ENCODE results near the gene MAD1L1.

The MAD1L1 gene

DNA sequence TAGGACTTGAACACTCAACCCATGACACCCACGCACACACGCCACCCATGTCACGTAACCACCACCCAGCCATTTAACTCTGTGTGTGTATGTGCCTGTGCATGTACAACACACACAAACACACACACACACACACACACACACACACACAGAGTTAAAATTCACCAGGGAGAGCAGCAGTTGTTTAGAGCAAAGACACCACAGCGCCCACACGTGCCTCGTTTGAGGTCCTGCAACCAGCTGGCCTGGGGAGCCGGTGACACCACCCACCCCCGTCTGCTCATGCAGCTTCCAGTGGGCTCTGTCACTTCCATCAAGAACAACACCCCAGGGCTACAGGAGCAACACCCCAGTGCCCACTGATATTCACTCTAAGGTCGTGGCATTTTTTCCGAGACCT, 465.2 kb downstream of the MAD1L1 start (continued):
- TF ChIP-seq, protein P1, sequence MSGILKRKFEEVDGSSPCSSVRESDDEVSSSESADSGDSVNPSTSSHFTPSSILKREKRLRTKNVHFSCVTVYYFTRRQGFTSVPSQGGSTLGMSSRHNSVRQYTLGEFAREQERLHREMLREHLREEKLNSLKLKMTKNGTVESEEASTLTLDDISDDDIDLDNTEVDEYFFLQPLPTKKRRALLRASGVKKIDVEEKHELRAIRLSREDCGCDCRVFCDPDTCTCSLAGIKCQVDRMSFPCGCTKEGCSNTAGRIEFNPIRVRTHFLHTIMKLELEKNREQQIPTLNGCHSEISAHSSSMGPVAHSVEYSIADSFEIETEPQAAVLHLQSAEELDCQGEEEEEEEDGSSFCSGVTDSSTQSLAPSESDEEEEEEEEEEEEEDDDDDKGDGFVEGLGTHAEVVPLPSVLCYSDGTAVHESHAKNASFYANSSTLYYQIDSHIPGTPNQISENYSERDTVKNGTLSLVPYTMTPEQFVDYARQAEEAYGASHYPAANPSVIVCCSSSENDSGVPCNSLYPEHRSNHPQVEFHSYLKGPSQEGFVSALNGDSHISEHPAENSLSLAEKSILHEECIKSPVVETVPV (CRISPR knock-in tag; IDR thresholded peaks at IDR 0.05): no peak
- TF ChIP-seq, protein P2, sequence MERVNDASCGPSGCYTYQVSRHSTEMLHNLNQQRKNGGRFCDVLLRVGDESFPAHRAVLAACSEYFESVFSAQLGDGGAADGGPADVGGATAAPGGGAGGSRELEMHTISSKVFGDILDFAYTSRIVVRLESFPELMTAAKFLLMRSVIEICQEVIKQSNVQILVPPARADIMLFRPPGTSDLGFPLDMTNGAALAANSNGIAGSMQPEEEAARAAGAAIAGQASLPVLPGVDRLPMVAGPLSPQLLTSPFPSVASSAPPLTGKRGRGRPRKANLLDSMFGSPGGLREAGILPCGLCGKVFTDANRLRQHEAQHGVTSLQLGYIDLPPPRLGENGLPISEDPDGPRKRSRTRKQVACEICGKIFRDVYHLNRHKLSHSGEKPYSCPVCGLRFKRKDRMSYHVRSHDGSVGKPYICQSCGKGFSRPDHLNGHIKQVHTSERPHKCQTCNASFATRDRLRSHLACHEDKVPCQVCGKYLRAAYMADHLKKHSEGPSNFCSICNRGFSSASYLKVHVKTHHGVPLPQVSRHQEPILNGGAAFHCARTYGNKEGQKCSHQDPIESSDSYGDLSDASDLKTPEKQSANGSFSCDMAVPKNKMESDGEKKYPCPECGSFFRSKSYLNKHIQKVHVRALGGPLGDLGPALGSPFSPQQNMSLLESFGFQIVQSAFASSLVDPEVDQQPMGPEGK (CRISPR knock-in tag; IDR thresholded peaks at IDR 0.05; ENCODE audit: borderline replicate concordance): no peak
- TF ChIP-seq RARB (CRISPR knock-in tag; IDR thresholded peaks at IDR 0.05): no peak

All from SK-N-SH treated with all-trans-retinoic acid at 6 μM for 48 hours (cell line).